ENCODE results near the gene MPZ.
"Not testable (repeated sequence)": the region's sequence is repeated elsewhere in the genome, so short reads cannot be mapped to it uniquely, and the experiment has no call there.

Gene MPZ

GRCh38 chr1:161255955-161256520, 53.7 kb downstream of the MPZ start:
- not testable (repeated sequence) for DNase-seq (ENCODE audit: low read depth)

GRCh38 chr1:161255302-161255701, 54.5 kb downstream of the MPZ start:
- DNase-seq (ENCODE audit: low read depth): not testable (repeated sequence)
